GM12892 (cell line): ENCODE results near the gene SLMAP.

Experiments used
- POLR2A ChIP-seq: IDR thresholded peaks from 2 replicates; pipeline ENCODE4 v1.6.1; 2011; ENCODE audit warnings: low read depth, low read length, control low read depth
- POLR2AphosphoS5 ChIP-seq: IDR thresholded peaks from 2 replicates; pipeline ENCODE4 v1.6.1; 2011; ENCODE audit warnings: low read depth, low read length, control low read depth

DNA sequence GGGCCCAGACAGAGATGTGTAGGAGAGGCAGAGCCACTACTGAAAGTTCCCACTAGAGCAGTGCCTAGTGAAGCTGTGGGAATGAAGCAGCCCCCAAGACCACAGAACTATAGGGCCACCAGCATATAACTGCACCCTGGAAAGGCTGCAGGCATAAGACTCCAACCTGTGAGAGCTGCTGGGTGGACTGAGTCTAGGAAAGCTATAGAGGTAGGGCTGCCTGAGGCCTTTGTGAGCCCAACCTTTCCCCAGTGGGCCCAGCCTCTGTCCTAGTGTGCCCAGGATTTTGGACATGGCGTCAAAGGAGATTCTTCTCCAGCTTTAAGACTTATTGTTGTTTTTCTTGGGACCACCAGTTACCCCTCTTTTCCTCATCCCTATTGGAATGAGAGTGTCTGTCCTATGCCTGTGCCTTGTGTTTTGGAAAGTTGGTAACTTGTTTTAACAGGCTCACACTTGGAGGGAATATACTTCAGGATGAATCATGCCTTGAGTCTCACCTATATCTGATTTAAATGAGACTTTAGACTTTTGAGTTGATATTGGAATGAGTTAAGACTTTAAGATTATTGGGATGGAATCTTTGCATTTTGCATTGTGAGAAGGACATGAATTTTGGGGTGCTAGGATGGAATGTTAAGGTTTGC is 28.1 kb downstream of the SLMAP start:
- TF ChIP-seq POLR2A (no peak), POLR2AphosphoS5 (no peak)
